H1 (cell line): ENCODE data around the gene CAPN2. TPM values are rescaled to one million over a fixed set of nuclear protein-coding genes. Genes with fewer than 3 reads are reported as not detected.

Experiments
- CTCF ChIA-PET: fragments of 300-600 bp; sonication (Branson Sonifier 250); formaldehyde crosslinking; loops from one replicate; lab custom pipeline; 2021; ENCODE audit not compliant: partially characterized antibody; lab: Charles Lee
- POLR2A ChIA-PET: fragments of 300-600 bp; sonication (Branson Sonifier 250); formaldehyde crosslinking; loops from one replicate; lab custom pipeline; 2021; ENCODE audit warnings: inconsistent platforms; ENCODE audit not compliant: partially characterized antibody; lab: Charles Lee
- DNase-seq, 2 experiments: peaks; one replicate each; pipeline versions ENCODE4 v3.0.0 to v3.0.0-alpha.2; 2010 to 2022; ENCODE audit warnings: low spot score in 2 of 2, low read depth in 1 of 2, mixed read lengths in 1 of 2
- FAIRE-seq: peaks from 2 replicates; lab custom pipeline; 2011; peaks lifted over from hg19 to GRCh38; lab: Jason Lieb, UNC
- H2AFZ ChIP-seq: 2 replicates; pipeline ENCODE4 v1.8.1; 2012; ENCODE audit warnings: low read length, inconsistent platforms
- H2AK5ac ChIP-seq: 2 replicates; pipeline ENCODE4 v1.6.1; 2013; ENCODE audit warnings: low read depth, low read length
- H2BK120ac ChIP-seq: replicated peaks from 2 replicates; pipeline ENCODE3; 2013; ENCODE audit warnings: low read depth, low read length, inconsistent platforms
- H2BK12ac ChIP-seq: 2 replicates; pipeline ENCODE4 v1.6.1; 2013; ENCODE audit warnings: low read depth, low read length
- H2BK15ac ChIP-seq: 2 replicates; pipeline ENCODE4 v1.6.1; 2013; ENCODE audit warnings: low read length
- H2BK20ac ChIP-seq: 2 replicates; pipeline ENCODE4 v1.6.1; 2013; ENCODE audit warnings: low read length
- H2BK5ac ChIP-seq: 2 replicates; pipeline ENCODE4 v1.6.1; 2013; ENCODE audit warnings: low read depth, low read length
- H3K14ac ChIP-seq: 2 replicates; pipeline ENCODE4 v1.6.1; 2013; ENCODE audit warnings: inconsistent platforms; ENCODE audit not compliant: insufficient read length
- H3K18ac ChIP-seq: 2 replicates; pipeline ENCODE4 v1.6.1; 2013; ENCODE audit warnings: low read length; ENCODE audit errors: extremely low read depth
- H3K23ac ChIP-seq: 2 replicates; pipeline ENCODE4 v1.6.1; 2013; ENCODE audit warnings: inconsistent platforms; ENCODE audit not compliant: insufficient read length
- H3K23me2 ChIP-seq: 2 replicates; pipeline ENCODE4 v1.6.1; 2013; ENCODE audit warnings: low read depth, low read length
- H3K27ac ChIP-seq: 2 replicates; pipeline ENCODE4 v1.6.1; 2011; ENCODE audit warnings: low read depth, low read length, inconsistent platforms
- H3K27me3 ChIP-seq, 4 experiments: replicated peaks in 1 of 4; 1 replicate in 1 of 4; 2 replicates in 3 of 4; pipeline versions ENCODE4 v1.6.1 to v1.8.1; 2011 to 2013; ENCODE audit warnings: low read length in 3 of 4, mild to moderate bottlenecking in 3 of 4, inconsistent platforms in 2 of 4, mixed read lengths in 2 of 4, moderate library complexity in 1 of 4; ENCODE audit not compliant: control insufficient read depth in 3 of 4, insufficient read depth in 3 of 4; ENCODE audit errors: extremely low read depth in 1 of 4
- H3K36me3 ChIP-seq, 4 experiments: 2 replicates each; pipeline versions ENCODE4 v1.6.1 to v1.8.1; 2011 to 2013; ENCODE audit warnings: mild to moderate bottlenecking in 4 of 4, low read length in 3 of 4, moderate library complexity in 2 of 4, control low read depth in 1 of 4, inconsistent platforms in 1 of 4; ENCODE audit not compliant: insufficient read depth in 4 of 4, control insufficient read depth in 2 of 4
- H3K4ac ChIP-seq: replicated peaks from 2 replicates; pipeline ENCODE3; 2013; ENCODE audit warnings: low read length, low read depth, mixed read lengths, inconsistent platforms; ENCODE audit not compliant: insufficient read length
- H3K4me1 ChIP-seq, 4 experiments: replicated peaks in 1 of 4; 1 replicate in 1 of 4; 2 replicates in 3 of 4; pipeline versions ENCODE4 v1.6.1 to v1.8.1; 2011 to 2013; ENCODE audit warnings: low read length in 3 of 4, inconsistent platforms in 2 of 4, mixed read lengths in 1 of 4; ENCODE audit not compliant: insufficient read depth in 4 of 4, control insufficient read depth in 3 of 4
- H3K4me2 ChIP-seq, 2 experiments: 2 replicates each; pipeline versions ENCODE4 v1.6.1 to v1.8.1; 2011 to 2013; ENCODE audit warnings: low read depth in 2 of 2, low read length in 2 of 2, control low read depth in 1 of 2, inconsistent platforms in 1 of 2, mild to moderate bottlenecking in 1 of 2; ENCODE audit not compliant: insufficient read depth in 1 of 2
- H3K4me3 ChIP-seq, 4 experiments: fragments of 200-600, 300-600 bp in 1 of 4; sonication (generic), shearing (Covaris generic), sonication (Bioruptor Twin) in 1 of 4; 2 replicates each; pipeline versions ENCODE4 v1.5.1 to v1.8.1; 2011 to 2016; ENCODE audit warnings: low read length in 4 of 4, low read depth in 3 of 4, control low read depth in 2 of 4, inconsistent platforms in 2 of 4, mild to moderate bottlenecking in 2 of 4, mixed read lengths in 1 of 4, moderate library complexity in 1 of 4; ENCODE audit not compliant: insufficient read depth in 2 of 4; ENCODE audit errors: extremely low read depth in 1 of 4
- H3K56ac ChIP-seq: replicated peaks from 2 replicates; pipeline ENCODE3; 2013; ENCODE audit warnings: low read depth, mild to moderate bottlenecking, mixed read lengths, low read length, inconsistent platforms; ENCODE audit not compliant: insufficient read length
- H3K79me1 ChIP-seq: 2 replicates; pipeline ENCODE4 v1.6.1; 2013; ENCODE audit warnings: low read depth, low read length, control low read depth
- H3K79me2 ChIP-seq, 2 experiments: 2 replicates each; pipeline versions ENCODE4 v1.6.1 to v1.8.1; 2012 to 2013; ENCODE audit warnings: low read length in 2 of 2, mild to moderate bottlenecking in 2 of 2, inconsistent platforms in 1 of 2; ENCODE audit not compliant: insufficient read depth in 2 of 2, control insufficient read depth in 1 of 2
- H3K9ac ChIP-seq, 4 experiments: replicated peaks in 1 of 4; 1 replicate in 1 of 4; 2 replicates in 3 of 4; pipeline versions ENCODE4 v1.6.1 to v1.8.1; 2011 to 2013; ENCODE audit warnings: low read depth in 3 of 4, low read length in 3 of 4, control low read depth in 2 of 4, mild to moderate bottlenecking in 2 of 4, moderate library complexity in 2 of 4, inconsistent platforms in 1 of 4; ENCODE audit errors: extremely low read depth in 1 of 4
- H3K9me3 ChIP-seq, 2 experiments: 2 replicates each; pipeline versions ENCODE4 v1.6.1 to v1.8.1; 2012 to 2013; ENCODE audit warnings: mild to moderate bottlenecking in 2 of 2, moderate library complexity in 2 of 2, control low read depth in 1 of 2, inconsistent platforms in 1 of 2, low read depth in 1 of 2, low read length in 1 of 2, mixed read lengths in 1 of 2; ENCODE audit not compliant: insufficient read depth in 2 of 2
- H4K20me1 ChIP-seq, 2 experiments: replicated peaks in 1 of 2; 2 replicates each; pipeline versions ENCODE3 to v1.8.1; 2011 to 2013; ENCODE audit warnings: inconsistent platforms in 2 of 2, low read length in 2 of 2, mild to moderate bottlenecking in 1 of 2; ENCODE audit not compliant: insufficient read depth in 2 of 2, control insufficient read depth in 1 of 2
- H4K5ac ChIP-seq: 2 replicates; pipeline ENCODE4 v1.6.1; 2013; ENCODE audit warnings: low read length, low read depth, mixed read lengths, inconsistent platforms; ENCODE audit not compliant: insufficient read length
- H4K8ac ChIP-seq: 2 replicates; pipeline ENCODE4 v1.8.0; 2013; ENCODE audit warnings: mild to moderate bottlenecking, moderate library complexity, low read length, inconsistent platforms; ENCODE audit not compliant: insufficient read depth; ENCODE audit errors: extremely low read depth
- H4K91ac ChIP-seq: replicated peaks from 2 replicates; pipeline ENCODE3; 2013; ENCODE audit warnings: low read length, mixed read lengths, inconsistent platforms; ENCODE audit not compliant: insufficient read length
- BCL11A ChIP-seq, 2 experiments: IDR thresholded peaks; one replicate each; pipeline ENCODE4 v1.6.1; 2011; ENCODE audit warnings: low read depth in 2 of 2, low read length in 2 of 2, mild to moderate bottlenecking in 2 of 2
- HDAC6 ChIP-seq: IDR thresholded peaks from one replicate; pipeline ENCODE4 v1.7.1; 2012; ENCODE audit warnings: low read depth, mild to moderate bottlenecking, inconsistent platforms, low read length, moderate library complexity
- MAFK ChIP-seq: IDR thresholded peaks from 2 replicates; pipeline ENCODE4 v1.6.1; 2012; ENCODE audit warnings: low read depth, mild to moderate bottlenecking, improper control_type of control experiment, low read length
- NANOG ChIP-seq: IDR thresholded peaks from 2 replicates; pipeline ENCODE4 v1.6.1; 2011; ENCODE audit warnings: low read length, low read depth, mild to moderate bottlenecking, inconsistent platforms; ENCODE audit not compliant: insufficient read depth, poor library complexity, severe bottlenecking
- NRF1 ChIP-seq: IDR thresholded peaks from 2 replicates; pipeline ENCODE4 v1.6.1; 2011; ENCODE audit warnings: mild to moderate bottlenecking, low read depth, low read length, improper control_type of control experiment
- POLR2A ChIP-seq, 2 experiments: IDR thresholded peaks; 1 replicate in 1 of 2; 2 replicates in 1 of 2; pipeline ENCODE4 v1.6.1; 2011; ENCODE audit warnings: low read depth in 2 of 2, low read length in 2 of 2, mild to moderate bottlenecking in 2 of 2; ENCODE audit errors: control extremely low read depth in 1 of 2
- SIN3A ChIP-seq, 2 experiments: IDR thresholded peaks in 1 of 2; conservative IDR thresholded peaks in 1 of 2; 2 replicates each; pipeline ENCODE4 v1.6.1; 2011 to 2012; ENCODE audit warnings: low read length in 2 of 2, improper control_type of control experiment in 1 of 2, low read depth in 1 of 2, mild to moderate bottlenecking in 1 of 2
- TAF1 ChIP-seq: IDR thresholded peaks from 2 replicates; pipeline ENCODE4 v1.6.1; 2011; ENCODE audit warnings: mild to moderate bottlenecking, low read depth, low read length
- YY1 ChIP-seq: IDR thresholded peaks from 2 replicates; pipeline ENCODE4 v1.6.1; 2011; ENCODE audit warnings: low read depth, mild to moderate bottlenecking, low read length
- WGBS, 2 experiments: shearing (Covaris generic) in 1 of 2; methylation state at CpG; one replicate each; pipeline versions ENCODE4 v1.1.6 to v1.1.7; 2013 to 2015; ENCODE audit warnings: low lambda C conversion rate in 2 of 2, mixed read lengths in 2 of 2, inconsistent platforms in 1 of 2, low coverage in 1 of 2, missing lambda C conversion rate in 1 of 2; ENCODE audit not compliant: insufficient replicate concordance in 2 of 2, insufficient coverage in 1 of 2, insufficient read length in 1 of 2; ENCODE audit errors: extremely low coverage in 1 of 2, missing lambda C conversion rate in 1 of 2; 5-methylcytosine and 5-hydroxymethylcytosine counted together
- polyA plus RNA-seq, 7 experiments: library from polyadenylated mRNA; depleted of rRNA in 3 of 7; stranded (reverse) in 5 of 7; unstranded in 2 of 7; fragments of >200 nt in 5 of 7; fragments of 200-250 nt in 2 of 7; gene quantifications; 1 replicate in 5 of 7; 2 replicates in 1 of 7; 4 replicates in 1 of 7; pipeline versions ENCODE4 v1.2.1 to v1.2.3, GENCODE V29; 2011 to 2013; ENCODE audit warnings: missing spikeins in 2 of 7, mixed read lengths in 2 of 7
- total RNA-seq: library from RNA; stranded (reverse); fragmentation: NEBNext Ultra II Directional; extraction: Animal tissue kit (Norgen Biotek cat#: 25700); gene quantifications from 2 replicates; pipeline ENCODE4 v1.2.1, GENCODE V29; 2021

Gene CAPN2
- total and polyA plus RNA-seq, 2 of the 8 experiments (the other 6 are each of a cell fraction or from before 2014, with no cell fraction given), result 9.2 to 10.3 TPM

GRCh38 chr1:223810586-223810985 lies 98.2 kb downstream of the CAPN2 start:
- no peak overlapping the region for H3K27ac ChIP-seq
- POLR2A ChIA-PET, result no interaction called here

More at GRCh38 chr1:223810586-223810985, 98.2 kb downstream of the CAPN2 start:
- no peak overlapping the region for H2BK12ac ChIP-seq
- H2BK120ac ChIP-seq, result no peak overlapping the region
- H3K9me3 ChIP-seq, result peaks cover 0 to 2% of the 10 kb centered on the region in 2 experiments; a peak in 2 of 4 replicates
- H3K18ac ChIP-seq, result no peak overlapping the region
- H3K23ac ChIP-seq, result no peak overlapping the region
- no peak overlapping the region for H4K8ac ChIP-seq
- DNase-seq, result no peak
- H3K56ac ChIP-seq, result no peak overlapping the region
- no peak overlapping the region for H3K9ac ChIP-seq
- no peak overlapping the region for H3K4me2 ChIP-seq
- H3K4me1 ChIP-seq, result no peaks in the 10 kb centered on the region
- 90% methylated on average over 2 of the region's 2 CpGs; no CpG with 5 or more reads in 1 of the 2 experiments for WGBS, 2 experiments
- CTCF ChIA-PET, result interaction anchor here (1.1 to 2.7 kb wide), 4 partner anchors 8 to 523 kb away, joined by 3 to 16 read pairs (median 6); no protein-coding TSS in a partner anchor
- no peak overlapping the region for H2AFZ ChIP-seq
- H2BK15ac ChIP-seq, result no peak overlapping the region
- no peak overlapping the region for H2BK20ac ChIP-seq
- TF ChIP-seq POLR2A (IDR thresholded peaks at IDR 0.05; ENCODE audit: control extremely low read depth in 1 of 2, low read depth in 2 of 2, low read length in 2 of 2), result no peak
- TF ChIP-seq YY1, result no peak
- TF ChIP-seq NRF1, result no peak
- no peak for TF ChIP-seq NANOG
- no peak for TF ChIP-seq SIN3A (conservative IDR thresholded peaks at IDR 0.05 in 1 of 2, IDR thresholded peaks at IDR 0.05 in 1 of 2; ENCODE audit: low read depth in 1 of 2, low read length in 2 of 2)
- TF ChIP-seq MAFK, result no peak
- TF ChIP-seq BCL11A (IDR thresholded peaks at IDR 0.05; ENCODE audit: low read depth in 2 of 2, low read length in 2 of 2), result no peak
- no peak for TF ChIP-seq HDAC6
- no peak for TF ChIP-seq TAF1
- TF ChIP-seq, all 59 proteins: peak for 0
- no peaks in the 10 kb centered on the region; the same call in 1 of the 2 replicates for H3K79me1 ChIP-seq
- no peak overlapping the region for H4K91ac ChIP-seq
- H3K4ac ChIP-seq, result no peak overlapping the region
- no peak overlapping the region for H2BK5ac ChIP-seq
- H3K27me3 ChIP-seq, result peaks cover 0 to 1% (median 0%) of the 10 kb centered on the region in 4 experiments; a peak in 1 of 7 replicates
- peaks cover 5 to 56% (median 23%) of the 10 kb centered on the region in 4 experiments for H3K36me3 ChIP-seq
- H3K23me2 ChIP-seq, result no peaks in the 10 kb centered on the region
- H3K4me3 ChIP-seq, result no peak overlapping the region
- peaks cover 0 to 11% of the 10 kb centered on the region in 2 experiments; a peak in 2 of 4 replicates for H3K79me2 ChIP-seq
- H4K5ac ChIP-seq, result no peak overlapping the region
- no peak for FAIRE-seq
- peaks cover 0 to 3% of the 10 kb centered on the region in 2 experiments for H4K20me1 ChIP-seq
- H3K14ac ChIP-seq, result no peak overlapping the region
- H2AK5ac ChIP-seq, result no peak overlapping the region
